ENCODE measurements around the gene C12orf43. TPM values are rescaled to one million over a fixed set of nuclear protein-coding genes. Genes with fewer than 3 reads are reported as not detected.
"Not testable (repeated sequence)": the region's sequence is repeated elsewhere in the genome, so short reads cannot be mapped to it uniquely, and the experiment has no call there.

The C12orf43 gene
- 10 to 100 TPM; 13.7 to 15.7 TPM for total RNA-seq
- long read RNA-seq, donor 1, full-length matches to known transcripts, result 5 of 12 reads
- long read RNA-seq, donor 1, partial matches to known transcripts, result 0 of 12 reads
- long read RNA-seq, donor 1, other reads (novel, unspliced or antisense), result 7 of 12 reads
- long read RNA-seq, donor 2, full-length matches to known transcripts, result 18 of 55 reads
- long read RNA-seq, donor 2, partial matches to known transcripts, result 2 of 55 reads
- long read RNA-seq, donor 2, other reads (novel, unspliced or antisense), result 35 of 55 reads

GRCh38 chr12:121015825-121016766 lies at the start of gene C12orf43:
C12orf43 (minus strand) TSS chr12:121016487; CDS start chr12:121016474, 13 bp downstream.
- peak; percentile 97 for DNase-seq (ENCODE audit: low spot score)
- intact Hi-C loops (cut with DNase I), result no loop called here

- intact Hi-C loops (cut with DNase I), result loop anchor here in 1 of 2 donors (5.0 kb wide), 1 partner anchor 797 kb away; no protein-coding TSS in a partner anchor
- no peak for DNase-seq (ENCODE audit: low spot score)
These were observed 49.1 kb upstream of the C12orf43 start for GRCh38 chr12:121065345-121065744.

GRCh38 chr12:121064586-121064985 lies 48.3 kb upstream of the C12orf43 start:
- intact Hi-C loops (cut with DNase I); DNase-seq (ENCODE audit: low spot score): not testable (repeated sequence)

- DNase-seq (ENCODE audit: low spot score), result no peak
- intact Hi-C loops (cut with DNase I), result no loop called here
These were observed 47.8 kb upstream of the C12orf43 start for GRCh38 chr12:121064116-121064515.

- no peak for DNase-seq (ENCODE audit: low spot score)
- intact Hi-C loops (cut with DNase I), result no loop called here
These were observed 46.2 kb upstream of the C12orf43 start for GRCh38 chr12:121062391-121063045.

DNA sequence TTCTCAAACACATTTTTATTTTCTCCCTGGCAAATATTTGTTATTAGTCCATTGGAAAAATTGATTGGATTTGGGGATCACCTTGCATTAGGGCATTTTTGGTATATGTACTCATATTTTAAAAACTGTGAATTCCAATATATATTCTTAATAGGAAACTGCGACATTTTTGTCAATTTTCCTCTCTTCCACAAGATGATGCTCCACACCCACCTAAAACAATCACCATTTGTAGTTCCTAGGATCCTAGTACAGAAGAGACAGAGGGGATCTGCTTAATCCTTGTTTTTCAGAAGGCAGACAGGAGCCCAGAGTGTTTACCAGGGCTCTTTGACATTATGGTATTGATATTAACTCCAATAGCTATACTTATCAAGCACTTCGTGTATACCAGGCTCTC lies 45.5 kb upstream of the C12orf43 start:
- no peak for DNase-seq (ENCODE audit: low spot score)
- intact Hi-C loops (cut with DNase I), result no loop called here

DNA sequence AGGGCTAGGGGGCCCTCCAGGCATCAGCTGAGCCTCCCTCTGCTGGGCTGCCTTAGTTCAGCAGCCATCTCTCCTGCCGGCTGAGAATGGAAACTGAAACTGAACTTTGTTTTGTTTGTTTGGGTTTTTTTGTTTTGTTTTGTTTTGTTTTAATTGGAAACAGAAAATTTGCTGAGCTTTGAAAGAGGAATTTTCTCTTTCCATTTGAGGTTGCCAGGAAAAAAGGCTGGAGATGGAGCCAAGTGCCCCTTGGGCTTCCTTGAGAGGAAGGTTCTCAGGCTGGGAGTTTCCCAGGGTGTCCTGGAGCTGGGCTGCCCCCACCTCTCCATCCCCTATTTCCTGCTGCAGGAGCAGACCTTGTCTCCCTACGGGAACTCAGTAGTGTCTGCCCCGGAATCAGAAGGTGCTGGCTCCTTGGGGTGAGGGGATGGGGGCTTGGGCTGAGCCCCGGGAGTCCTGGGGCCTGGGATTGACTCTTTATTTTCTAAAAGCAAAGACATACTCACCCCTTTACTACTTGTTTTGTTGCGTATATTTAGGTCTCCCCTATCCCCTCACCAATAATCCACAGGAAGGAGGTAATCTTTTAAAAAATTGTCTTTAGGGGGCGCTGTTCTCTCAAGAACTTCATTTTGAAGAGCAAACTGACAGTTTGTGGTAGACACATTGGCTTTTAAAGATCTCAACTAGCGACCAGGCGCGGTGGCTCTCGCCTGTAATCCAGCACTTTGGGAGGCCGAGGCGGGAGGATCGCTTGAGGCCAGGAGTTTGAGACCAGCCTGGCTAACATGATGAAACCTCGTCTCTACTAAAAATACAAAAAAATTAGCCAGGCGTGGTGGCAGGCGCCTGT lies 44.1 kb upstream of the C12orf43 start:
- no peak for DNase-seq (ENCODE audit: low spot score)
- intact Hi-C loops (cut with DNase I), result no loop called here

GRCh38 chr12:121059031-121059898 lies 43.0 kb upstream of the C12orf43 start:
- intact Hi-C loops (cut with DNase I), result no loop called here
- DNase-seq (ENCODE audit: low spot score), result no peak

- intact Hi-C loops (cut with DNase I), result no loop called here
- DNase-seq (ENCODE audit: low spot score), result no peak
These were observed 41.5 kb upstream of the C12orf43 start for GRCh38 chr12:121057794-121058193.

- DNase-seq (ENCODE audit: low spot score), result no peak
These were observed 37.4 kb upstream of the C12orf43 start for GRCh38 chr12:121053706-121054105.

DNA sequence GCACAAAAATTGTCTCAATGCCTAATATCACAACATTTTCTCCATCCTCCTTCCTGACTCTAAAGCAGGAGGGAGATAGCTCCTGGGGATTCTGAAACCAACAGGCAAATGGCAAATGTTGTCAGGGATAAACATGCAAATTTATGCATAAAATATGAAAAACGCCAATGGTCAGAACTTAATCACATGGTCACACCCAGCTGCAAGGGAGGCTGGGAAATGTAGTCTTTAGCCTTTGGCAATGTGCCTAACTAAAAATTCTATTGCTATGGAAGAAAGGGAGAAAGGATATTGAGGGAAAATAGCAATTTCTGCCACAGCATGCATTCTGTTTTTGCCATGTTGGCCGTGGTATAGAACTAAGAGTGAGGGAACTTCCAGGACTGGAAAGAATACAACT lies 34.4 kb upstream of the C12orf43 start:
- intact Hi-C loops (cut with DNase I), result no loop called here
- DNase-seq (ENCODE audit: low spot score), result no peak

More at GRCh38 chr12:121053706-121054105, 37.4 kb upstream of the C12orf43 start:
- intact Hi-C loops (cut with DNase I), result no loop called here

DNA sequence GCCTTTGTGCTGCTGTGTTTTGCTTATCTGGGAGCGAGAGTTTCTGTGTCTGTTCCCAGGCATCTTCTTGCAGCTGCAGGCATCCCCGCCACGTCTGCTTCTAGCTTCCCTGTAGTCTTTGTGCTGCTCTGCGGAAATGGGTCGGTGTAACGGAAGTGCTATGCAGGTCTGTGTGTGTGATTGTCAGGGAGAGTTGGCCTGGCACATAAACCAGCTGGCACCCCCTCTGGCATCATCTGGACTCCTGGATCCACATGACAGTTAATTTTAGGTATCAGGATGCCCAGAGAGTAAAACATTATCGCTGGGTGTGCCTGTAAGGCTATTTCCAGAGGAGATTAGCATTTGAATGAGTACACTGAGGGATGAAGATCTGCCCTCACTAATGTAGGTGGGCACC lies 32.2 kb upstream of the C12orf43 start:
- intact Hi-C loops (cut with DNase I), result loop anchor here in 1 of 2 donors (5.0 kb wide), 1 partner anchor 411 kb away; no protein-coding TSS in a partner anchor
- no peak for DNase-seq (ENCODE audit: low spot score)

DNA sequence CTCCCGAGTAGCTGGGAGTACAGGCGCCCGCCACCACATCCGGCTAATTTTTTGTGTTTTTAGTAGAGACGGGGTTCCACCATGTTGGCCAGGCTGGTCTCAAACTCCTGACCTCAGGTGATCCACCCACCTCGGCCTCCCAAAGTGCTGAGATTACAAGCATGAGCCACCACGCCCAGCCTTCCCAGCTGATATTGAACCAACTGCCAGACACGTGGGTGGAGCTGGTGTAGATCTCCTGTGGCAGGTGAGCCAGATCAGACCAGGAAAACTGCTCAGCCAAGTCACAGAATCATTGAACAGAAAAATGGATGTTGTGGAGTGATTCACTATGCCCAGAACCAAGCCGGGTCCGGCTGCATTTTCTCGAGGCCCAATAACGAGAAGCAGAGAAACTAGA lies 31.1 kb upstream of the C12orf43 start:
- not testable (repeated sequence) for DNase-seq (ENCODE audit: low spot score)
- intact Hi-C loops (cut with DNase I), result loop anchor here in 1 of 2 donors (5.0 kb wide), 1 partner anchor 410 kb away; no protein-coding TSS in a partner anchor

GRCh38 chr12:121043067-121043466 lies 26.8 kb upstream of the C12orf43 start:
- no peak for DNase-seq (ENCODE audit: low spot score)
- intact Hi-C loops (cut with DNase I), result no loop called here

DNA sequence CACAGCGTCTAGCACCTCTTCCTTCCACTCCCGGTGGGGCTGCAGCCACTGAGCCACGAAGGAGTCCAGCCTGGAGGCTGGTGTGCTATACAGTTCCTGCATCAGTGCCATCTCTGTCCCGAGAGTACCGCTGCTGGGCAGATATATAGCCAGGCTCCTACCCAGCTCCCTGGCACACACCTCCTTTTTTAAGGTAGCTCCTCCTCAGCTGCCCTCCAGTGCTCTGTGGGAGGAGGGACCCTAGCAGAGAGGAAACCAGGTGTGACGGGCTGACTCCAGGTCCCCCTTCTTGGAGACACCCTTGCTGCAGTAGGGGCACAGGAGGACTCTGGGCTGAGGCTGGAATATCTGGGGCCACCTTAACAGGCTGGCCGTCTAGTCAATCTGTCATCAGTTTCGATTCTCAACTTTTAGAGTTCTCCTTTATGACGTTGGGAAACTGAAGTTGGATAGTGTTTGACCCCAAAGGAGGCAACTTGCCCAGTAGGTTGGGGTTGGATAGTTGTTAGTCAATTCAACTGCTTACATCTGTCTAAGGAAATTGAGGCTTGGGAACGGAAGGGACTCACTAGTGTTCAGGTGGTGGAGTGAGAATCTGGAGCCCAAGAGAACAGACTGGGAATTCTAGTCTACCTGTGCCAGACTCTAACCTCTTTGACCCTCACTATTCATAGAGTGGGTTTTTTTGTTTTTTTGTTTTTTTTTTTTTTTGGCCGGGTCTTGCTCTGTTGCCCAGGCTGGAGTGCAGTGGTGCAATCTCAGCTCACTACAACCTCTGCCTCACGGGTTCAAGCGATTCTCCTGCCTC lies 22.8 kb upstream of the C12orf43 start, which contains the start of gene OASL:
Gene OASL, minus strand, starts transcription at position 386 of the 808 bp plus-strand sequence. Its CDS starts 275 bp downstream, at position 111.
- peak; percentile 79 for DNase-seq (ENCODE audit: low spot score)
- intact Hi-C loops (cut with DNase I), result no loop called here

DNA sequence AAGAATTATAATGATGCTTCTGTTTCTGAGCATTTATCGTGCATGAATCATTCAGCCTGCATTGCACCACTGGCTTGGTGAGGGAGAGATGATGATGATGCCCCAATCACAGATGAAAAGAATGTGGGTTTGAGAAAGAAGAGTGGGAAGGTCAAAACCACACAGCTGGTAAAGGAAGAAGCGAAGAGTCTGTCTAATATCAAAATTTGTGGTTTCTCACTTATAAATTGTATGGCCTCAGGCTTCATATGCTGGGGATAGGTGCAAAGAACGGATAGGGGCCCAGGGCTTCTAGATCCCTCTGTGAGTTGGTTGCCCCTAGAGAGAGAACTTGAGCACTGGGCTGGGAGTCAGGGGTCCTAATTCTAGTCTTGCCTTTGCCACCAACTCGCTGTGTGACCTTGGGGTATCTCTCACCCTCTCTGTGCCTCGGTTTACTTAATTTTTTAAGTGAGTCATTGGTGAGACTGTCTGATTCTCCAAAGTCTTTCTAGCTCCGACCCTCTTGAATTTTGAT lies 20.6 kb upstream of the C12orf43 start:
- DNase-seq (ENCODE audit: low spot score), result peak; percentile 5
- intact Hi-C loops (cut with DNase I), result no loop called here
